ENCODE data around the gene CLEC16A.

- TF ChIP-seq POLR2A (IDR thresholded peaks at IDR 0.05; ENCODE audit: low read length) (no peak), GATA1 (IDR thresholded peaks at IDR 0.05; ENCODE audit: low read depth, low read length) (no peak)
Measured at GRCh38 chr16:11042191-11042590, 97.8 kb downstream of the CLEC16A start.
